HG03097 (cell line): ENCODE data around the gene INO80E.
"Not testable (repeated sequence)": the region's sequence is repeated elsewhere in the genome, so short reads cannot be mapped to it uniquely, and the experiment has no call there.

ENCODE experiments used
- ATAC-seq: cut with Tn5 transposase; IDR thresholded peaks from one replicate; pipeline ENCODE4 v1.9.1; 2021; ENCODE audit not compliant: unreplicated experiment, low FRiP score

Gene INO80E

GRCh38 chr16:30009085-30009862 is 13.2 kb downstream of the INO80E start:
- no peak for ATAC-seq

- ATAC-seq: no peak
Observed at GRCh38 chr16:30009990-30010843, 14.2 kb downstream of the INO80E start.

GRCh38 chr16:30010844-30011713 is 15.0 kb downstream of the INO80E start, which contains the start of gene DOC2A:
DOC2A (minus strand) TSS chr16:30011027; CDS start chr16:30010222, 805 bp downstream.
- no peak for ATAC-seq

- no peak for ATAC-seq
Observed at GRCh38 chr16:30011714-30012504, 15.9 kb downstream of the INO80E start.

- ATAC-seq: not testable (repeated sequence)
Observed at GRCh38 chr16:30012598-30012997, 16.6 kb downstream of the INO80E start.

GRCh38 chr16:30015450-30015849 is 19.4 kb downstream of the INO80E start:
- not testable (repeated sequence) for ATAC-seq

GRCh38 chr16:30016555-30017276 is 20.7 kb downstream of the INO80E start:
- no peak for ATAC-seq

- no peak for ATAC-seq
Observed at GRCh38 chr16:30017277-30017656, 21.2 kb downstream of the INO80E start.

GRCh38 chr16:30017937-30018336 is 21.9 kb downstream of the INO80E start:
- not testable (repeated sequence) for ATAC-seq

- ATAC-seq: no peak
Observed at GRCh38 chr16:30018731-30019158, 22.7 kb downstream of the INO80E start.

GRCh38 chr16:30022887-30023286 is 26.8 kb downstream of the INO80E start, which contains the start of gene C16orf92:
C16orf92 (plus strand) TSS chr16:30023198; CDS start chr16:30023341, 143 bp downstream.
- no peak for ATAC-seq

GRCh38 chr16:30023586-30023985 is 27.5 kb downstream of the INO80E start:
- no peak for ATAC-seq

- ATAC-seq: no peak
Observed at GRCh38 chr16:30024451-30024850, 28.4 kb downstream of the INO80E start.

- no peak for ATAC-seq
Observed at GRCh38 chr16:30025156-30025555, 29.1 kb downstream of the INO80E start.

GRCh38 chr16:30025574-30025973 is 29.5 kb downstream of the INO80E start:
- no peak for ATAC-seq

- ATAC-seq: no peak
Observed at GRCh38 chr16:30026449-30026848, 30.4 kb downstream of the INO80E start.

GRCh38 chr16:30027588-30028437 is 31.8 kb downstream of the INO80E start:
- no peak for ATAC-seq

- ATAC-seq: no peak
Observed at GRCh38 chr16:30028438-30029076, 32.5 kb downstream of the INO80E start.
